HepG2 (cell line): ENCODE data around the gene RNF5. TPM values are rescaled to one million over a fixed set of nuclear protein-coding genes. Genes with fewer than 3 reads are reported as not detected.

Experiments
- EP300 ChIP-seq, 3 experiments: sonication (generic) in 1 of 3; formaldehyde crosslinking in 1 of 3; IDR thresholded peaks; 2 replicates each; pipeline versions ENCODE4 v1.5.1 to v1.6.1; 2011 to 2020; ENCODE audit warnings: low read depth in 2 of 3, low read length in 2 of 3, borderline replicate concordance in 1 of 3, improper control_type of control experiment in 1 of 3, mild to moderate bottlenecking in 1 of 3, missing genetic modification reagents in 1 of 3, moderate library complexity in 1 of 3
- MEF2D ChIP-seq: sonication (generic); formaldehyde crosslinking; IDR thresholded peaks from 2 replicates; pipeline ENCODE4 v1.5.1; 2020; ENCODE audit warnings: mild to moderate bottlenecking, missing genetic modification reagents
- TAF1 ChIP-seq: sonication (generic); formaldehyde crosslinking; IDR thresholded peaks from 2 replicates; pipeline ENCODE4 v1.4.0; 2020; ENCODE audit warnings: missing genetic modification reagents
- TP53 ChIP-seq: sonication (generic); formaldehyde crosslinking; conservative IDR thresholded peaks from 2 replicates; pipeline ENCODE4 v1.4.0; 2020; ENCODE audit warnings: missing genetic modification reagents
- ZNF674 ChIP-seq: sonication (generic); formaldehyde crosslinking; IDR thresholded peaks from 2 replicates; pipeline ENCODE4 v1.5.0; 2020; ENCODE audit warnings: low read depth, mild to moderate bottlenecking, missing genetic modification reagents
- ZNF782 ChIP-seq: sonication (generic); formaldehyde crosslinking; IDR thresholded peaks from 2 replicates; pipeline ENCODE4 v1.4.0; 2020; ENCODE audit warnings: missing genetic modification reagents, mild to moderate bottlenecking, borderline replicate concordance
- ZNF790 ChIP-seq: sonication (generic); formaldehyde crosslinking; IDR thresholded peaks from 2 replicates; pipeline ENCODE4 v1.8.0; 2022; ENCODE audit warnings: missing genetic modification reagents, mild to moderate bottlenecking, borderline replicate concordance
- polyA plus RNA-seq, 8 experiments: library from polyadenylated mRNA; depleted of rRNA in 3 of 8; stranded (reverse) in 7 of 8; unstranded in 1 of 8; fragments of >200 nt; fragmentation: Illumina TruSeq in 4 of 8; extraction: Trizol in 4 of 8; gene quantifications; 2 replicates each; pipeline versions ENCODE4 v1.2.1 to v1.2.3, GENCODE V29; 2011 to 2016; ENCODE audit warnings: low read depth in 4 of 8, missing spikeins in 1 of 8, mixed read lengths in 1 of 8; ENCODE audit not compliant: insufficient read depth in 1 of 8
- total RNA-seq, 5 experiments: library from RNA; depleted of rRNA; stranded (reverse); fragments of >200 nt; fragmentation: Illumina TruSeq; extraction: Trizol; gene quantifications; 2 replicates each; pipeline ENCODE4 v1.2.3, GENCODE V29; 2016; ENCODE audit warnings: low read depth in 1 of 5
- TF ChIP-seq, protein P1 (sequence below), 2 experiments: sonication (generic) in 1 of 2; formaldehyde crosslinking in 1 of 2; IDR thresholded peaks; 2 replicates each; pipeline versions ENCODE4 v1.4.0 to v1.6.1; 2018 to 2020; ENCODE audit warnings: missing genetic modification reagents in 2 of 2, borderline replicate concordance in 1 of 2, low read depth in 1 of 2, mild to moderate bottlenecking in 1 of 2, missing biosample characterization in 1 of 2
- TF ChIP-seq, protein P2 (sequence below): sonication (generic); formaldehyde crosslinking; IDR thresholded peaks from 2 replicates; pipeline ENCODE4 v1.4.0; 2020; ENCODE audit warnings: missing genetic modification reagents
- TF ChIP-seq, protein P3 (sequence below): sonication (generic); formaldehyde crosslinking; IDR thresholded peaks from 2 replicates; pipeline ENCODE4 v1.4.0; 2020; ENCODE audit warnings: missing genetic modification reagents, borderline replicate concordance
- TF ChIP-seq, protein P4 (sequence below): sonication (generic); formaldehyde crosslinking; IDR thresholded peaks from 2 replicates; pipeline ENCODE4 v1.8.0; 2022; ENCODE audit warnings: missing genetic modification reagents, low read depth, mild to moderate bottlenecking, borderline replicate concordance
- TF ChIP-seq, protein P5 (sequence below): IDR thresholded peaks from 2 replicates; pipeline ENCODE4 v1.6.1; 2016; ENCODE audit warnings: low read depth, control low read depth
- TF ChIP-seq, protein P6 (sequence below): sonication (generic); formaldehyde crosslinking; IDR thresholded peaks from 2 replicates; pipeline ENCODE4 v1.4.0; 2020; ENCODE audit warnings: mild to moderate bottlenecking, missing genetic modification reagents

The RNF5 gene
- total and polyA plus RNA-seq, 2 of the 13 experiments (the other 11 are each of a cell fraction or from before 2014, with no cell fraction given): 98.0 to 131 TPM

DNA sequence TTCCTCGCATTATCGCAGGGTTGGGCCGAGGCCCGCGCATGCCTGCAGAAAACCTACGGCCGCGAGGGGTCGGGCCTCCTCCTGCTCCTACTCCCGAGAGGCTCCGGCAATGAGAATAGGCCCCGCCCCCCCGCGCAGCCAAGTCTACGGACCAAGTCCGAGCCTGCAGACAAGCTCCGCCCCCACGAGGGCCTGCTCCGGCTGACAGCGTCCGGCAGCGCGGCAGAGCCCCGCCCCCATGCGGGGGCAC is 17.4 kb downstream of the RNF5 start (continued):
- TF ChIP-seq, protein P1, sequence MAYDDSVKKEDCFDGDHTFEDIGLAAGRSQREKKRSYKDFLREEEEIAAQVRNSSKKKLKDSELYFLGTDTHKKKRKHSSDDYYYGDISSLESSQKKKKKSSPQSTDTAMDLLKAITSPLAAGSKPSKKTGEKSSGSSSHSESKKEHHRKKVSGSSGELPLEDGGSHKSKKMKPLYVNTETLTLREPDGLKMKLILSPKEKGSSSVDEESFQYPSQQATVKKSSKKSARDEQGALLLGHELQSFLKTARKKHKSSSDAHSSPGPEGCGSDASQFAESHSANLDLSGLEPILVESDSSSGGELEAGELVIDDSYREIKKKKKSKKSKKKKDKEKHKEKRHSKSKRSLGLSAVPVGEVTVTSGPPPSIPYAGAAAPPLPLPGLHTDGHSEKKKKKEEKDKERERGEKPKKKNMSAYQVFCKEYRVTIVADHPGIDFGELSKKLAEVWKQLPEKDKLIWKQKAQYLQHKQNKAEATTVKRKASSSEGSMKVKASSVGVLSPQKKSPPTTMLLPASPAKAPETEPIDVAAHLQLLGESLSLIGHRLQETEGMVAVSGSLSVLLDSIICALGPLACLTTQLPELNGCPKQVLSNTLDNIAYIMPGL (CRISPR knock-in tag; IDR thresholded peaks at IDR 0.05; ENCODE audit: borderline replicate concordance in 1 of 2, low read depth in 1 of 2): peak; percentile 71 to 79; a peak in 3 of 4 replicates
- TF ChIP-seq ZNF674 (CRISPR knock-in tag): no peak
- TF ChIP-seq, protein P2, sequence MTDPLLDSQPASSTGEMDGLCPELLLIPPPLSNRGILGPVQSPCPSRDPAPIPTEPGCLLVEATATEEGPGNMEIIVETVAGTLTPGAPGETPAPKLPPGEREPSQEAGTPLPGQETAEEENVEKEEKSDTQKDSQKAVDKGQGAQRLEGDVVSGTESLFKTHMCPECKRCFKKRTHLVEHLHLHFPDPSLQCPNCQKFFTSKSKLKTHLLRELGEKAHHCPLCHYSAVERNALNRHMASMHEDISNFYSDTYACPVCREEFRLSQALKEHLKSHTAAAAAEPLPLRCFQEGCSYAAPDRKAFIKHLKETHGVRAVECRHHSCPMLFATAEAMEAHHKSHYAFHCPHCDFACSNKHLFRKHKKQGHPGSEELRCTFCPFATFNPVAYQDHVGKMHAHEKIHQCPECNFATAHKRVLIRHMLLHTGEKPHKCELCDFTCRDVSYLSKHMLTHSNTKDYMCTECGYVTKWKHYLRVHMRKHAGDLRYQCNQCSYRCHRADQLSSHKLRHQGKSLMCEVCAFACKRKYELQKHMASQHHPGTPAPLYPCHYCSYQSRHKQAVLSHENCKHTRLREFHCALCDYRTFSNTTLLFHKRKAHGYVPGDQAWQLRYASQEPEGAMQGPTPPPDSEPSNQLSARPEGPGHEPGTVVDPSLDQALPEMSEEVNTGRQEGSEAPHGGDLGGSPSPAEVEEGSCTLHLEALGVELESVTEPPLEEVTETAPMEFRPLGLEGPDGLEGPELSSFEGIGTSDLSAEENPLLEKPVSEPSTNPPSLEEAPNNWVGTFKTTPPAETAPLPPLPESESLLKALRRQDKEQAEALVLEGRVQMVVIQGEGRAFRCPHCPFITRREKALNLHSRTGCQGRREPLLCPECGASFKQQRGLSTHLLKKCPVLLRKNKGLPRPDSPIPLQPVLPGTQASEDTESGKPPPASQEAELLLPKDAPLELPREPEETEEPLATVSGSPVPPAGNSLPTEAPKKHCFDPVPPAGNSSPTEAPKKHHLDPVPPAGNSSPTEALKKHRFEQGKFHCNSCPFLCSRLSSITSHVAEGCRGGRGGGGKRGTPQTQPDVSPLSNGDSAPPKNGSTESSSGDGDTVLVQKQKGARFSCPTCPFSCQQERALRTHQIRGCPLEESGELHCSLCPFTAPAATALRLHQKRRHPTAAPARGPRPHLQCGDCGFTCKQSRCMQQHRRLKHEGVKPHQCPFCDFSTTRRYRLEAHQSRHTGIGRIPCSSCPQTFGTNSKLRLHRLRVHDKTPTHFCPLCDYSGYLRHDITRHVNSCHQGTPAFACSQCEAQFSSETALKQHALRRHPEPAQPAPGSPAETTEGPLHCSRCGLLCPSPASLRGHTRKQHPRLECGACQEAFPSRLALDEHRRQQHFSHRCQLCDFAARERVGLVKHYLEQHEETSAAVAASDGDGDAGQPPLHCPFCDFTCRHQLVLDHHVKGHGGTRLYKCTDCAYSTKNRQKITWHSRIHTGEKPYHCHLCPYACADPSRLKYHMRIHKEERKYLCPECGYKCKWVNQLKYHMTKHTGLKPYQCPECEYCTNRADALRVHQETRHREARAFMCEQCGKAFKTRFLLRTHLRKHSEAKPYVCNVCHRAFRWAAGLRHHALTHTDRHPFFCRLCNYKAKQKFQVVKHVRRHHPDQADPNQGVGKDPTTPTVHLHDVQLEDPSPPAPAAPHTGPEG (CRISPR knock-in tag): no peak
- TF ChIP-seq, protein P3, sequence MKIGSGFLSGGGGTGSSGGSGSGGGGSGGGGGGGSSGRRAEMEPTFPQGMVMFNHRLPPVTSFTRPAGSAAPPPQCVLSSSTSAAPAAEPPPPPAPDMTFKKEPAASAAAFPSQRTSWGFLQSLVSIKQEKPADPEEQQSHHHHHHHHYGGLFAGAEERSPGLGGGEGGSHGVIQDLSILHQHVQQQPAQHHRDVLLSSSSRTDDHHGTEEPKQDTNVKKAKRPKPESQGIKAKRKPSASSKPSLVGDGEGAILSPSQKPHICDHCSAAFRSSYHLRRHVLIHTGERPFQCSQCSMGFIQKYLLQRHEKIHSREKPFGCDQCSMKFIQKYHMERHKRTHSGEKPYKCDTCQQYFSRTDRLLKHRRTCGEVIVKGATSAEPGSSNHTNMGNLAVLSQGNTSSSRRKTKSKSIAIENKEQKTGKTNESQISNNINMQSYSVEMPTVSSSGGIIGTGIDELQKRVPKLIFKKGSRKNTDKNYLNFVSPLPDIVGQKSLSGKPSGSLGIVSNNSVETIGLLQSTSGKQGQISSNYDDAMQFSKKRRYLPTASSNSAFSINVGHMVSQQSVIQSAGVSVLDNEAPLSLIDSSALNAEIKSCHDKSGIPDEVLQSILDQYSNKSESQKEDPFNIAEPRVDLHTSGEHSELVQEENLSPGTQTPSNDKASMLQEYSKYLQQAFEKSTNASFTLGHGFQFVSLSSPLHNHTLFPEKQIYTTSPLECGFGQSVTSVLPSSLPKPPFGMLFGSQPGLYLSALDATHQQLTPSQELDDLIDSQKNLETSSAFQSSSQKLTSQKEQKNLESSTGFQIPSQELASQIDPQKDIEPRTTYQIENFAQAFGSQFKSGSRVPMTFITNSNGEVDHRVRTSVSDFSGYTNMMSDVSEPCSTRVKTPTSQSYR (CRISPR knock-in tag): no peak
- TF ChIP-seq MEF2D (CRISPR knock-in tag): no peak
- peak; percentile 32 to 60; a peak in 1 of 4 replicates for TF ChIP-seq EP300 (IDR thresholded peaks at IDR 0.05; ENCODE audit: low read depth in 2 of 2, low read length in 2 of 2)
- no peak for TF ChIP-seq EP300 (CRISPR knock-in tag; IDR thresholded peaks at IDR 0.05; ENCODE audit: borderline replicate concordance)
- no peak for TF ChIP-seq ZNF782
- no peak for TF ChIP-seq TP53 (CRISPR knock-in tag)
- no peak for TF ChIP-seq TAF1 (CRISPR knock-in tag)
- TF ChIP-seq, protein P4, sequence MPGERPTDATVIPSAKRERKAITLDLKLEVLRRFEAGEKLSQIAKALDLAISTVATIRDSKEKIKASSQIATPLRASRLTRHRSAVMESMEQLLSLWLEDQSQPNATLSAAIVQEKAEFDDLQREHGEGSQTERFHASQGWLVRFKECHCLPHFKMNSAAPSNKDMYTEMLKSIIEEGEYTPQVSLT (CRISPR knock-in tag): no peak
- 0 out of 2 replicates have a peak, but pooled peaks have one; percentile 8 for TF ChIP-seq ZNF790 (CRISPR knock-in tag)
- TF ChIP-seq, protein P5, sequence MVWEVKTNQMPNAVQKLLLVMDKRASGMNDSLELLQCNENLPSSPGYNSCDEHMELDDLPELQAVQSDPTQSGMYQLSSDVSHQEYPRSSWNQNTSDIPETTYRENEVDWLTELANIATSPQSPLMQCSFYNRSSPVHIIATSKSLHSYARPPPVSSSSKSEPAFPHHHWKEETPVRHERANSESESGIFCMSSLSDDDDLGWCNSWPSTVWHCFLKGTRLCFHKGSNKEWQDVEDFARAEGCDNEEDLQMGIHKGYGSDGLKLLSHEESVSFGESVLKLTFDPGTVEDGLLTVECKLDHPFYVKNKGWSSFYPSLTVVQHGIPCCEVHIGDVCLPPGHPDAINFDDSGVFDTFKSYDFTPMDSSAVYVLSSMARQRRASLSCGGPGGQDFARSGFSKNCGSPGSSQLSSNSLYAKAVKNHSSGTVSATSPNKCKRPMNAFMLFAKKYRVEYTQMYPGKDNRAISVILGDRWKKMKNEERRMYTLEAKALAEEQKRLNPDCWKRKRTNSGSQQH (CRISPR knock-in tag): no peak
- TF ChIP-seq, protein P6, sequence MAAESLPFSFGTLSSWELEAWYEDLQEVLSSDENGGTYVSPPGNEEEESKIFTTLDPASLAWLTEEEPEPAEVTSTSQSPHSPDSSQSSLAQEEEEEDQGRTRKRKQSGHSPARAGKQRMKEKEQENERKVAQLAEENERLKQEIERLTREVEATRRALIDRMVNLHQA: no peak
